ENCODE measurements around the gene PKIG. TPM values are rescaled to one million over a fixed set of nuclear protein-coding genes. Genes with fewer than 3 reads are reported as not detected.

Gene PKIG
- total RNA-seq, 1 donor from 2014 or later: 40.6 TPM

DNA sequence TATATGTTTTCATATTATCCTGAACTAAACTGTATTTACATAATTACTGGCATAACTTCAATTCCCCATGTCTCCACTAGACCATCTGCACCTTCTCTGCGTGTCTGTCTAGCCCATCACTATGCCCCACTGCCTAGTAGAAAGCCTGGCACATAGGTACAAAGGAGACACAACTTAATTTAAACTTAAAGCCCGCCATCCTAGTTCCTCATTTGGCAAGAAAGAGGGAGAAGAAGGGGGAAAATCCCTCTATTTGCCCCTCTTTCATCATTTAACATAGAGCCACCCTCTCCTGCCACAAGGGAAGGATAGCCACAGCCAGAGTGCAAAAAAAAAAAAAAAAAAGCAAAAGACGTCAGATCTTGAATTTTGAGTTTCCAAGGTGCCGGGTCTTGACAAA is 1.8 kb downstream of the PKIG start:
- no peak for DNase-seq (ENCODE audit: low spot score)
- H3F3A ChIP-seq (ENCODE audit: low read depth): peaks cover 8% of the 10 kb centered on the region
- no peak overlapping the region for H2AFZ ChIP-seq (replicated peaks)
- H3K4me1 Mint-ChIP-seq: peaks cover 29% of the 10 kb centered on the region
- H3K27ac ChIP-seq: no peak overlapping the region
- no peak overlapping the region for H3K27ac Mint-ChIP-seq
- no peaks in the 10 kb centered on the region for H3K36me3 ChIP-seq
- H4K20me1 ChIP-seq (ENCODE audit: low read depth): peaks cover 6% of the 10 kb centered on the region
- no peaks in the 10 kb centered on the region for H3K9me3 Mint-ChIP-seq
- H3K36me3 Mint-ChIP-seq: no peaks in the 10 kb centered on the region
- no peak overlapping the region for H3K4me2 ChIP-seq
- no peak overlapping the region for H3K9ac ChIP-seq
- no peak overlapping the region for H3K4me3 ChIP-seq
- H3K27me3 ChIP-seq: no peaks in the 10 kb centered on the region
- H3K27me3 Mint-ChIP-seq (ENCODE audit: insufficient read depth, low read depth): no peaks in the 10 kb centered on the region
- H3K9me3 ChIP-seq (ENCODE audit: low read depth): no peaks in the 10 kb centered on the region
- H3K79me2 ChIP-seq (ENCODE audit: low read depth): no peaks in the 10 kb centered on the region
- no peak overlapping the region for H3K4me3 Mint-ChIP-seq
- peaks cover 30% of the 10 kb centered on the region for H3K4me1 ChIP-seq
- TF ChIP-seq, protein P1, sequence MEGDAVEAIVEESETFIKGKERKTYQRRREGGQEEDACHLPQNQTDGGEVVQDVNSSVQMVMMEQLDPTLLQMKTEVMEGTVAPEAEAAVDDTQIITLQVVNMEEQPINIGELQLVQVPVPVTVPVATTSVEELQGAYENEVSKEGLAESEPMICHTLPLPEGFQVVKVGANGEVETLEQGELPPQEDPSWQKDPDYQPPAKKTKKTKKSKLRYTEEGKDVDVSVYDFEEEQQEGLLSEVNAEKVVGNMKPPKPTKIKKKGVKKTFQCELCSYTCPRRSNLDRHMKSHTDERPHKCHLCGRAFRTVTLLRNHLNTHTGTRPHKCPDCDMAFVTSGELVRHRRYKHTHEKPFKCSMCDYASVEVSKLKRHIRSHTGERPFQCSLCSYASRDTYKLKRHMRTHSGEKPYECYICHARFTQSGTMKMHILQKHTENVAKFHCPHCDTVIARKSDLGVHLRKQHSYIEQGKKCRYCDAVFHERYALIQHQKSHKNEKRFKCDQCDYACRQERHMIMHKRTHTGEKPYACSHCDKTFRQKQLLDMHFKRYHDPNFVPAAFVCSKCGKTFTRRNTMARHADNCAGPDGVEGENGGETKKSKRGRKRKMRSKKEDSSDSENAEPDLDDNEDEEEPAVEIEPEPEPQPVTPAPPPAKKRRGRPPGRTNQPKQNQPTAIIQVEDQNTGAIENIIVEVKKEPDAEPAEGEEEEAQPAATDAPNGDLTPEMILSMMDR (IDR thresholded peaks at IDR 0.05): no peak

DNA sequence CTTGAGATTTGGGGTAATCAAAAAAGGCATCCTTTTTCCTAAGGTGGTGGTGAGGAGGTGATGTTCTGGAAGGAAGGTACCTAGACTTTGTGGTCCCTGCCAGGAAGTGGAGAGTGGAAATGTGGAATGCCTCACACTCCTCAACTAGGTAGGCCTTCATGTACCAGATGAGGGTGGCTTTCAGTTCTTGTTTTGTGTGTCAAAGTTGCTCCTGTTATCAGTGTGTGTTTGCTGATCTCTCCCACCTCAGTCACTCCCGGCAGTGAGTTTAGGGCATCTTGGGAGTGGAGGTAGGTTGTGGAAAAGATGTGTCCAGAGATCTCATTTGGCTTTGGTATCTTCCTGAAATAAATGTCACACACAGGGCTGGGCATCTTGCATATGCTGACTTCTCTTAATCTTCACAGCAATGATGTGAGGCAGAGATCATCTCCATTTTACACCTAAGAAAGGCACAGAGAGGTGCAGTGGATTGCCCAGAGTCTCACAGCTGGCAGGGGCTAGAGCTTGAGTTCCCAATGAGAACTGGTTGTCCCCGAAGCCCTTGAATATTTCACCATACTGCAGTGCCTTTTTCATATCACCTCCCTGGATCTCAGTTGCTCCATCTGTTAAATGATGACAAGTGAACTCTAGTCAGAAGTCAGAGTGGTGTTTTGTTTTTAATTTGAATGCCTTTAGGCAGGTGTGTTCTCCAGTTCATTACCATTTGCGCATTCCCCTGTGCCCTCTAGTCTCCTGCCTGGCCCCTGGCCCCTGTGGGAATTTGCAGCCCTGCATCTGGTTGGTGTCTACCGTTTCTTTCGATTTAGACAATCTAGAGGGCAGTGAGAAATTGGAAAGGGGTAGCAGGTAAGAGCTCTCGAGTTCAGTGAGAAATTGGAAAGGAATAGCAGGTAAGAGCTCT is 2.9 kb downstream of the PKIG start:
- Mint-ChIP-seq H3K36me3 (peaks cover 3% of the 10 kb centered on the region), H3K27me3 (ENCODE audit: insufficient read depth, low read depth) (no peaks in the 10 kb centered on the region), H3K9me3 (no peaks in the 10 kb centered on the region), H3K4me1 (peaks cover 21% of the 10 kb centered on the region), H3K27ac (no peak overlapping the region), H3K4me3 (no peak overlapping the region)
- Histone ChIP-seq H4K20me1 (ENCODE audit: low read depth) (peaks cover 3% of the 10 kb centered on the region), H3F3A (ENCODE audit: low read depth) (no peaks in the 10 kb centered on the region), H3K79me2 (ENCODE audit: low read depth) (no peaks in the 10 kb centered on the region), H2AFZ (replicated peaks) (no peak overlapping the region), H3K36me3 (no peaks in the 10 kb centered on the region), H3K4me2 (no peak overlapping the region), H3K4me1 (peaks cover 19% of the 10 kb centered on the region), H3K4me3 (no peak overlapping the region), H3K9ac (no peak overlapping the region), H3K27ac (no peak overlapping the region), H3K27me3 (no peaks in the 10 kb centered on the region), H3K9me3 (ENCODE audit: low read depth) (no peaks in the 10 kb centered on the region)
- DNase-seq (ENCODE audit: low spot score): no peak
- no peak for TF ChIP-seq EZH2phosphoT487 (IDR thresholded peaks at IDR 0.05)
- TF ChIP-seq EZH2 (IDR thresholded peaks at IDR 0.05): no peak
- TF ChIP-seq, protein P1 (IDR thresholded peaks at IDR 0.05): no peak

DNA sequence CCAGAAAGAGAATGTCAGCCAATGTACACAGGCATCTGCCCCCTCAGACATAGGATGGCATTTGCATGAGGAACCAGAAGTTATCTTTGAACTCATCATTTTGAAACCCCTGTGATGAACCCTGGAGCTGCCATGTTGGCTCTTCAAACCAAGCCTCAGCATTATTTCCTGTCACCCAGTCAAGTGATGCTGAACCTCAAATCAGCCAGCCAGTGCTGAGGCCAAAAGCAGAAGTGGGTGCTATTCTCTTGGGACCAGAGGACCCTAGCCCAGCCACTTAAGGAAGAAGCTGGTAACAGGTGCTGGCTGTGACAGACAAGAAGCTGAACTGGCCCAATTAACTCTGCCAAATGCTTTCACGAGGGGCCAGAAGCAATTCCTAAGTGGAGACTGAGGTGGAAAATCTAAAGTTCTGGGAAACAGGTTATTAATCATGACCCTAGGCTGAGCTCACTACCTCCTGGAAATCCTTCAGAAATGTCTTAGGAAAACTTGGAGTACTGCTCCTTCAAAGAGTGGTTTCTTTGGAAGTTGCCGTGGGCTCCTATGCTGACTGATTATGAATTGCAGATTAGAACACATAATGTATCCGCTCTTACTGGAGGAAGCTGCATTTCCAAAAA is 4.0 kb downstream of the PKIG start:
- H3K79me2 ChIP-seq (ENCODE audit: low read depth): no peaks in the 10 kb centered on the region
- Mint-ChIP-seq H3K4me1 (peaks cover 16% of the 10 kb centered on the region), H3K4me3 (no peak overlapping the region), H3K36me3 (peaks cover 8% of the 10 kb centered on the region), H3K9me3 (no peaks in the 10 kb centered on the region), H3K27me3 (ENCODE audit: insufficient read depth, low read depth) (no peaks in the 10 kb centered on the region), H3K27ac (no peak overlapping the region)
- no peak for DNase-seq (ENCODE audit: low spot score)
- H2AFZ ChIP-seq (replicated peaks): no peak overlapping the region
- no peak overlapping the region for H3K4me3 ChIP-seq
- H3K9ac ChIP-seq: no peak overlapping the region
- no peak overlapping the region for H3K27ac ChIP-seq
- H3F3A ChIP-seq (ENCODE audit: low read depth): no peaks in the 10 kb centered on the region
- no peak for TF ChIP-seq EZH2 (IDR thresholded peaks at IDR 0.05)
- TF ChIP-seq, protein P1 (IDR thresholded peaks at IDR 0.05): no peak
- no peaks in the 10 kb centered on the region for H3K27me3 ChIP-seq
- H3K4me1 ChIP-seq: peaks cover 18% of the 10 kb centered on the region
- no peak overlapping the region for H3K4me2 ChIP-seq
- H4K20me1 ChIP-seq (ENCODE audit: low read depth): peaks cover 3% of the 10 kb centered on the region
- no peaks in the 10 kb centered on the region for H3K36me3 ChIP-seq
- no peaks in the 10 kb centered on the region for H3K9me3 ChIP-seq (ENCODE audit: low read depth)
